ENCODE measurements around the gene RER1. TPM values are rescaled to one million over a fixed set of nuclear protein-coding genes. Genes with fewer than 3 reads are reported as not detected.

Gene RER1
- total RNA-seq, 1 experiment from 2014 or later, result 141 TPM

- no peak for DNase-seq
- Histone ChIP-seq H3K27me3 (replicated peaks; ENCODE audit: control insufficient read depth, insufficient read depth, low read length) (peaks cover 3% of the 10 kb centered on the region), H3K4me1 (no peaks in the 10 kb centered on the region), H3K36me3 (ENCODE audit: control insufficient read depth, insufficient read depth, low read length) (no peaks in the 10 kb centered on the region), H3K4me3 (ENCODE audit: low read depth, low read length) (no peak overlapping the region), H3K9me3 (no peaks in the 10 kb centered on the region)
- no peak for TF ChIP-seq CTCF (IDR thresholded peaks at IDR 0.05; ENCODE audit: insufficient read depth in 1 of 2, low read depth in 1 of 2, low read length in 1 of 2, severe bottlenecking in 1 of 2, unreplicated experiment in 1 of 2)
- no TSS peak for BruUV-seq (replicated peaks)
- POLR2A ChIA-PET, result no interaction called here
- intact Hi-C loops (cut with micrococcal nuclease; ENCODE audit: unreplicated experiment), result no loop called here
- peaks cover 10% of the 10 kb centered on the region for H3K27me3 Mint-ChIP-seq (ENCODE audit: insufficient read depth, unreplicated experiment)
- no peak overlapping the region for H3K4me3 Mint-ChIP-seq (ENCODE audit: unreplicated experiment)
- H3K27ac Mint-ChIP-seq (ENCODE audit: unreplicated experiment), result no peak overlapping the region
- no peaks in the 10 kb centered on the region for H3K4me1 Mint-ChIP-seq (ENCODE audit: low read depth, unreplicated experiment)
- no peaks in the 10 kb centered on the region for H3K9me3 Mint-ChIP-seq (ENCODE audit: unreplicated experiment)
- CTCF ChIA-PET, result interaction anchor here (0.6 kb wide), 1 partner anchor 72 kb away, joined by 3 read pairs; no protein-coding TSS in a partner anchor
- no peaks in the 10 kb centered on the region for H3K36me3 Mint-ChIP-seq (ENCODE audit: insufficient read depth, unreplicated experiment)
Observed at GRCh38 chr1:2442661-2443060, 51.0 kb downstream of the RER1 start.

- no peaks in the 10 kb centered on the region for H3K9me3 Mint-ChIP-seq (ENCODE audit: unreplicated experiment)
- ChIA-PET CTCF (interaction anchor here (0.6 kb wide), 1 partner anchor 71 kb away, joined by 3 read pairs; no protein-coding TSS in a partner anchor), POLR2A (no interaction called here)
- DNase-seq, result peak in 1 of 2 experiments; percentile 32
- H3K36me3 Mint-ChIP-seq (ENCODE audit: insufficient read depth, unreplicated experiment), result no peaks in the 10 kb centered on the region
- intact Hi-C loops (cut with micrococcal nuclease; ENCODE audit: unreplicated experiment), result no loop called here
- H3K27me3 ChIP-seq (replicated peaks; ENCODE audit: control insufficient read depth, insufficient read depth, low read length), result peaks cover 3% of the 10 kb centered on the region
- H3K9me3 ChIP-seq, result no peaks in the 10 kb centered on the region
- H3K36me3 ChIP-seq (ENCODE audit: control insufficient read depth, insufficient read depth, low read length), result no peaks in the 10 kb centered on the region
- no peaks in the 10 kb centered on the region for H3K4me1 ChIP-seq
- no peaks in the 10 kb centered on the region for H3K4me1 Mint-ChIP-seq (ENCODE audit: low read depth, unreplicated experiment)
- no peak overlapping the region for H3K4me3 ChIP-seq (ENCODE audit: low read depth, low read length)
- TF ChIP-seq CTCF (IDR thresholded peaks at IDR 0.05; ENCODE audit: insufficient read depth in 1 of 2, low read depth in 1 of 2, low read length in 1 of 2, severe bottlenecking in 1 of 2, unreplicated experiment in 1 of 2), result no peak
- H3K27ac Mint-ChIP-seq (ENCODE audit: unreplicated experiment), result no peak overlapping the region
- BruUV-seq (replicated peaks), result no TSS peak
- no peak overlapping the region for H3K4me3 Mint-ChIP-seq (ENCODE audit: unreplicated experiment)
- peaks cover 10% of the 10 kb centered on the region for H3K27me3 Mint-ChIP-seq (ENCODE audit: insufficient read depth, unreplicated experiment)
Observed at GRCh38 chr1:2443277-2444137, 51.9 kb downstream of the RER1 start.

- peaks cover 3% of the 10 kb centered on the region for H3K27me3 ChIP-seq (replicated peaks; ENCODE audit: control insufficient read depth, insufficient read depth, low read length)
- no peak for DNase-seq
- Mint-ChIP-seq H3K4me1 (ENCODE audit: low read depth, unreplicated experiment) (no peaks in the 10 kb centered on the region), H3K9me3 (ENCODE audit: unreplicated experiment) (no peaks in the 10 kb centered on the region), H3K4me3 (ENCODE audit: unreplicated experiment) (no peak overlapping the region), H3K27me3 (ENCODE audit: insufficient read depth, unreplicated experiment) (peaks cover 10% of the 10 kb centered on the region), H3K36me3 (ENCODE audit: insufficient read depth, unreplicated experiment) (no peaks in the 10 kb centered on the region), H3K27ac (ENCODE audit: unreplicated experiment) (no peak overlapping the region)
- H3K4me3 ChIP-seq (ENCODE audit: low read depth, low read length), result no peak overlapping the region
- H3K36me3 ChIP-seq (ENCODE audit: control insufficient read depth, insufficient read depth, low read length), result no peaks in the 10 kb centered on the region
- POLR2A ChIA-PET, result no interaction called here
- no peaks in the 10 kb centered on the region for H3K4me1 ChIP-seq
- no TSS peak for BruUV-seq (replicated peaks)
- no peaks in the 10 kb centered on the region for H3K9me3 ChIP-seq
- TF ChIP-seq CTCF (IDR thresholded peaks at IDR 0.05; ENCODE audit: insufficient read depth in 1 of 2, low read depth in 1 of 2, low read length in 1 of 2, severe bottlenecking in 1 of 2, unreplicated experiment in 1 of 2), result no peak
- CTCF ChIA-PET, result no interaction called here
- intact Hi-C loops (cut with micrococcal nuclease; ENCODE audit: unreplicated experiment), result no loop called here
Observed at GRCh38 chr1:2444138-2444591, 52.5 kb downstream of the RER1 start.

All from Caco-2 (cell line).